ENCODE results near the gene SLC22A17.
"Not testable (repeated sequence)": the region's sequence is repeated elsewhere in the genome, so short reads cannot be mapped to it uniquely, and the experiment has no call there.

The SLC22A17 gene

GRCh38 chr14:23396126-23396525 lies 43.4 kb upstream of the SLC22A17 start:
- TF ChIP-seq CTCF (IDR thresholded peaks at IDR 0.05; ENCODE audit: low read depth, low read length, missing control alignments), result no peak
- H3K4me3 ChIP-seq (replicated peaks; ENCODE audit: low read depth, low read length), result no peak overlapping the region
- no peak for DNase-seq (ENCODE audit: extremely low read depth, low read depth)

GRCh38 chr14:23392613-23393012 lies 39.9 kb upstream of the SLC22A17 start:
- DNase-seq (ENCODE audit: extremely low read depth, low read depth), result no peak
- H3K4me3 ChIP-seq (replicated peaks; ENCODE audit: low read depth, low read length), result no peak overlapping the region
- no peak for TF ChIP-seq CTCF (IDR thresholded peaks at IDR 0.05; ENCODE audit: low read depth, low read length, missing control alignments)

- not testable (repeated sequence) for DNase-seq (ENCODE audit: extremely low read depth, low read depth); H3K4me3 ChIP-seq (replicated peaks; ENCODE audit: low read depth, low read length)
These were observed 37.2 kb upstream of the SLC22A17 start for GRCh38 chr14:23389871-23390270.

GRCh38 chr14:23389396-23389795 lies 36.7 kb upstream of the SLC22A17 start:
- no peak overlapping the region for H3K4me3 ChIP-seq (replicated peaks; ENCODE audit: low read depth, low read length)
- TF ChIP-seq CTCF (IDR thresholded peaks at IDR 0.05; ENCODE audit: low read depth, low read length, missing control alignments), result no peak
- no peak for DNase-seq (ENCODE audit: extremely low read depth, low read depth)

GRCh38 chr14:23388996-23389395 lies 36.3 kb upstream of the SLC22A17 start:
- no peak for DNase-seq (ENCODE audit: extremely low read depth, low read depth)
- no peak for TF ChIP-seq CTCF (IDR thresholded peaks at IDR 0.05; ENCODE audit: low read depth, low read length, missing control alignments)
- no peak overlapping the region for H3K4me3 ChIP-seq (replicated peaks; ENCODE audit: low read depth, low read length)

- DNase-seq (ENCODE audit: extremely low read depth, low read depth), result no peak
- no peak for TF ChIP-seq CTCF (IDR thresholded peaks at IDR 0.05; ENCODE audit: low read depth, low read length, missing control alignments)
- H3K4me3 ChIP-seq (replicated peaks; ENCODE audit: low read depth, low read length), result no peak overlapping the region
These were observed 35.5 kb upstream of the SLC22A17 start for GRCh38 chr14:23387916-23388882.

GRCh38 chr14:23386999-23387398 lies 34.3 kb upstream of the SLC22A17 start:
- no peak overlapping the region for H3K4me3 ChIP-seq (replicated peaks; ENCODE audit: low read depth, low read length)
- no peak for DNase-seq (ENCODE audit: extremely low read depth, low read depth)
- no peak for TF ChIP-seq CTCF (IDR thresholded peaks at IDR 0.05; ENCODE audit: low read depth, low read length, missing control alignments)

GRCh38 chr14:23386266-23386657 lies 33.6 kb upstream of the SLC22A17 start:
- DNase-seq (ENCODE audit: extremely low read depth, low read depth); H3K4me3 ChIP-seq (replicated peaks; ENCODE audit: low read depth, low read length): not testable (repeated sequence)
